Measurements from ENCODE around the gene PLA2G4C.

Gene PLA2G4C

GRCh38 chr19:48123907-48124651 lies 13.5 kb upstream of the PLA2G4C start:
- DNase-seq = no peak
- ATAC-seq (ENCODE audit: insufficient read depth, low read depth) = no peak

DNA sequence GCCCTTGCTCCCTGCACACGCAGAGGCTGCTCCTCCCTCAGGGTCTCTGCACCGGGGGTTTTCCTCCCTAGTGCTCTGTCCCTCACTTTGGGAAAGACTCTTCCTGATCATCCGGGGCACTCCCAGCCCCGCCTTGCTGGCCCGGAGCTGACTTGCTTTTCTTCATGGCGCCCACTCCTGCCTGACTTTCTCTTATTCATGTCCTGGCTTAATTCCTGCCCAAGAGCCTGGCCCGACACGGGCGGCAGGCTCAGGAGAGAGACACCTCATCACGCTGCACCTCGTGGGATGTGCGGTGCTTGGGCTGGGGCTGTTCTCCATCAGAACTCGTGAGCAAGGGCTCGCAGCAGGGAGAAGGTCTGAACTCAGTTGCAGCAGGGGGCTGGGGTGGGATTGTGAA lies 11.8 kb upstream of the PLA2G4C start:
- H3K4me1 ChIP-seq (ENCODE audit: insufficient read depth, low read length) = no peaks in the 10 kb centered on the region
- no peak overlapping the region for H3K4me3 ChIP-seq (ENCODE audit: low read depth in 1 of 2, low read length in 2 of 2)
- ATAC-seq (ENCODE audit: insufficient read depth, low read depth) = no peak
- no peak overlapping the region for H3K27ac ChIP-seq (ENCODE audit: low read length)
- DNase-seq = no peak
- no peaks in the 10 kb centered on the region for H3K9me3 ChIP-seq (ENCODE audit: insufficient read depth, low read length, severe bottlenecking)
- peaks cover 93% of the 10 kb centered on the region for H3K36me3 ChIP-seq (ENCODE audit: insufficient read depth, low read length)
- H2AFZ ChIP-seq (ENCODE audit: low read depth, low read length) = no peak overlapping the region
- H3K9ac ChIP-seq (ENCODE audit: low read depth, low read length) = no peak overlapping the region
- peaks cover 7% of the 10 kb centered on the region; the same call in 1 of the 2 replicates for H4K20me1 ChIP-seq (ENCODE audit: insufficient read depth, low read length)
- TF ChIP-seq EZH2 (IDR thresholded peaks at IDR 0.05; ENCODE audit: borderline replicate concordance, low read depth, low read length, severe bottlenecking) (no peak), CTCF (IDR thresholded peaks at IDR 0.05; ENCODE audit: borderline replicate concordance, extremely low read depth, low read length, poor library complexity, severe bottlenecking) (no peak)
- H3K79me2 ChIP-seq (ENCODE audit: insufficient read depth, low read length) = 0 out of 2 replicates have a peak, but pooled peaks cover 2% of the 10 kb centered on the region
- H3K27me3 ChIP-seq (ENCODE audit: insufficient read depth, low read length, poor library complexity) = no peaks in the 10 kb centered on the region
- H3K4me2 ChIP-seq (ENCODE audit: insufficient read depth, low read length) = no peak overlapping the region

More at GRCh38 chr19:48123907-48124651, 13.5 kb upstream of the PLA2G4C start:
- H2AFZ ChIP-seq (ENCODE audit: low read depth, low read length) = no peak overlapping the region
- H3K36me3 ChIP-seq (ENCODE audit: insufficient read depth, low read length) = peaks cover 93% of the 10 kb centered on the region
- H3K27me3 ChIP-seq (ENCODE audit: insufficient read depth, low read length, poor library complexity) = no peaks in the 10 kb centered on the region
- H3K4me2 ChIP-seq (ENCODE audit: insufficient read depth, low read length) = no peak overlapping the region
- H3K27ac ChIP-seq (ENCODE audit: low read length) = no peak overlapping the region
- no peaks in the 10 kb centered on the region for H3K9me3 ChIP-seq (ENCODE audit: insufficient read depth, low read length, severe bottlenecking)
- H3K79me2 ChIP-seq (ENCODE audit: insufficient read depth, low read length) = 0 out of 2 replicates have a peak, but pooled peaks cover 2% of the 10 kb centered on the region
- H3K4me1 ChIP-seq (ENCODE audit: insufficient read depth, low read length) = no peaks in the 10 kb centered on the region
- H4K20me1 ChIP-seq (ENCODE audit: insufficient read depth, low read length) = peaks cover 7% of the 10 kb centered on the region; the same call in 1 of the 2 replicates
- no peak overlapping the region for H3K4me3 ChIP-seq (ENCODE audit: low read depth in 1 of 2, low read length in 2 of 2)
- no peak overlapping the region for H3K9ac ChIP-seq (ENCODE audit: low read depth, low read length)
- TF ChIP-seq EZH2 (IDR thresholded peaks at IDR 0.05; ENCODE audit: borderline replicate concordance, low read depth, low read length, severe bottlenecking) (no peak), CTCF (IDR thresholded peaks at IDR 0.05; ENCODE audit: borderline replicate concordance, extremely low read depth, low read length, poor library complexity, severe bottlenecking) (no peak)

DNA sequence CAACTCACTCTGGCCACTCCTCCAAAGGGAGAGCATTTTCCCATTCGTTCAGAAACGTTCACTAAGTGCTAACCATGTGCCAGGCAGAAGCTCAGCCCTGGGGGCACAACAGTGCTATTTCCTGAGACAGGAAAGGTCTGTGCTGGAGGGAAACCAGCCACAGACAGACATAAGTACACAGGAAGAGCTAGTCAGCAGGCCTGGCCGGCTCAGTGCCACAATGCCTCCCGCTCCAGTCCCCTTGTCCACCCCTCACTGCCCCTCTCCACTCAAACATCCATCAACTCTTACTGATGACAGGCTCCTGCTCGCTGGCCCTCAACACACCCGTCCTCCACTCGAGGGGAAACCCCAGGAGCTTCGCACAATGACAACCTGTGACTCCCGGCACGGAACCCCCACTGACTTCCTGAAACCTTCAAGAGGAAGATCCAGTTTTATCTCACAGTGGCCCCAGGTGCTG lies 11.3 kb upstream of the PLA2G4C start:
- Histone ChIP-seq H3K4me1 (ENCODE audit: insufficient read depth, low read length) (no peaks in the 10 kb centered on the region), H3K9ac (ENCODE audit: low read depth, low read length) (no peak overlapping the region), H4K20me1 (ENCODE audit: insufficient read depth, low read length) (0 out of 2 replicates have a peak, but pooled peaks cover 2% of the 10 kb centered on the region), H3K36me3 (ENCODE audit: insufficient read depth, low read length) (peaks cover 93% of the 10 kb centered on the region), H3K9me3 (ENCODE audit: insufficient read depth, low read length, severe bottlenecking) (no peaks in the 10 kb centered on the region), H3K27ac (ENCODE audit: low read length) (no peak overlapping the region), H3K4me3 (ENCODE audit: low read depth in 1 of 2, low read length in 2 of 2) (no peak overlapping the region), H3K27me3 (ENCODE audit: insufficient read depth, low read length, poor library complexity) (no peaks in the 10 kb centered on the region), H3K4me2 (ENCODE audit: insufficient read depth, low read length) (no peak overlapping the region), H2AFZ (ENCODE audit: low read depth, low read length) (no peak overlapping the region), H3K79me2 (ENCODE audit: insufficient read depth, low read length) (0 out of 2 replicates have a peak, but pooled peaks cover 2% of the 10 kb centered on the region)
- ATAC-seq (ENCODE audit: insufficient read depth, low read depth) = no peak
- TF ChIP-seq EZH2 (IDR thresholded peaks at IDR 0.05; ENCODE audit: borderline replicate concordance, low read depth, low read length, severe bottlenecking) (no peak), CTCF (IDR thresholded peaks at IDR 0.05; ENCODE audit: borderline replicate concordance, extremely low read depth, low read length, poor library complexity, severe bottlenecking) (no peak)
- DNase-seq = no peak
